ENCODE data around the gene AGBL3. TPM values are rescaled to one million over a fixed set of nuclear protein-coding genes. Genes with fewer than 3 reads are reported as not detected.

Gene AGBL3
- total and polyA plus RNA-seq, 9 of the 15 experiments (the other 6 are each of a cell fraction or from before 2014, with no cell fraction given): 0.54 to 2.9 (median 1.7) TPM

DNA sequence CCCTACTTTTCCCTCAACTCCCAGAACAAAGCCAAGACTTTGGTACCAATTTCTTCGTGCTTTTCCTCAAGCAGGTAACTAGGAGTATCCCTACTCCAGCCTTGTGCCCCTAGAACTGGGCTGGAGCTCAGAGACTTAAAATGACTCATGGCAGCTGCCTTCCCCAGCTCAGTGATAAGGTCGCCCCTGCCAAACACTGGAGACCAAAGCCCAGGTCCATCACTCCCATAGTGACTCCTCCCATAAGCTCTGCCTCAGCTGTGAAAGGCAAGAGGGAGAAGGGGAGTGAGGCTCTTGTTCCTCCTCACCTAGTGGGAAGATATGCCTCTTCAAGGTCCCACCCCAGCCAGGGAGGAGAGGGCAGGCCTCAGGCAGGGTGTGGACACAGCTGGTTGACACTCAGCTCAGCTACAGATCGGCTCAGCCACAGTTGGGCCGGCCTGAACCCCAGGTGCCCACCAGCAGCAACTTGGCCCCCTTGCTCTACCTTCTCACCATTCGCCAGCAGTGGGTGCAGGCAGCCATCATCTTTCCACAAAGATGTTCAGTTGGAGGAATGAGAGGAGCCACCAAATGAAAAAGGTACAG lies 198.0 kb downstream of the AGBL3 start (continued):
- TF ChIP-seq SMARCA4 (IDR thresholded peaks at IDR 0.05) (0 out of 2 replicates have a peak, but pooled peaks have one; percentile 17), ZEB2 (IDR thresholded peaks at IDR 0.05) (no peak)
- TF ChIP-seq, protein P1, sequence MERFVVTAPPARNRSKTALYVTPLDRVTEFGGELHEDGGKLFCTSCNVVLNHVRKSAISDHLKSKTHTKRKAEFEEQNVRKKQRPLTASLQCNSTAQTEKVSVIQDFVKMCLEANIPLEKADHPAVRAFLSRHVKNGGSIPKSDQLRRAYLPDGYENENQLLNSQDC (CRISPR knock-in tag; IDR thresholded peaks at IDR 0.05): no peak

Other genes with a start within 250 kb of the AGBL3 start
- not detected in 2 replicates for gene CALD1, start 206.9 kb upstream of the AGBL3 start, total RNA-seq (2014; rRNA removed)
- gene CALD1, start 206.9 kb upstream of the AGBL3 start, total RNA-seq (2014; rRNA removed; fragmentation: Illumina TruSeq; extraction: Trizol): not detected in 2 replicates
- gene CALD1, start 206.9 kb upstream of the AGBL3 start, total RNA-seq (2015; rRNA removed; fragmentation: Illumina TruSeq; extraction: Trizol): not detected in 2 replicates
- gene CALD1, start 206.9 kb upstream of the AGBL3 start, total RNA-seq (2021): 0.40 and 0.89 TPM in 2 replicates
- gene CALD1, start 206.9 kb upstream of the AGBL3 start, polyA plus RNA-seq (2011; rRNA removed): not detected in 2 replicates
- gene CALD1, start 206.9 kb upstream of the AGBL3 start, polyA plus RNA-seq (2014; fragmentation: Illumina TruSeq; extraction: Trizol): not detected in 2 replicates
- not detected for gene CALD1, start 206.9 kb upstream of the AGBL3 start, polyA plus RNA-seq (2014; fragmentation: Nextera tagmentation; extraction: Ambion mirVana)
- gene CALD1, start 206.9 kb upstream of the AGBL3 start, polyA plus RNA-seq (2014; rRNA removed): not detected in 2 replicates
- gene TMEM140, start 161.6 kb downstream of the AGBL3 start, total RNA-seq (2014; rRNA removed): 0.23 and 0.24 TPM in 2 replicates
- 0.15 and 0.22 TPM in 2 replicates for gene TMEM140, start 161.6 kb downstream of the AGBL3 start, total RNA-seq (2014; rRNA removed; fragmentation: Illumina TruSeq; extraction: Trizol)
- gene TMEM140, start 161.6 kb downstream of the AGBL3 start, total RNA-seq (2015; rRNA removed; fragmentation: Illumina TruSeq; extraction: Trizol): 0.19 and 0.36 TPM in 2 replicates
- 0.29 and 0.33 TPM in 2 replicates for gene TMEM140, start 161.6 kb downstream of the AGBL3 start, total RNA-seq (2021)
- 0.03 TPM in 1 of 2 replicates, not detected in the other for gene TMEM140, start 161.6 kb downstream of the AGBL3 start, polyA plus RNA-seq (2011; rRNA removed)
- gene TMEM140, start 161.6 kb downstream of the AGBL3 start, polyA plus RNA-seq (2014; fragmentation: Illumina TruSeq; extraction: Trizol): 0.15 and 0.19 TPM in 2 replicates
- under 1 TPM; 0.35 to 0.82 TPM for gene TMEM140, start 161.6 kb downstream of the AGBL3 start, polyA plus RNA-seq (2014; fragmentation: Nextera tagmentation; extraction: Ambion mirVana)
- gene TMEM140, start 161.6 kb downstream of the AGBL3 start, polyA plus RNA-seq (2014; rRNA removed): 0.11 TPM in 1 of 2 replicates, not detected in the other
- 108 and 116 TPM in 2 replicates for gene CYREN, start 184.2 kb downstream of the AGBL3 start, total RNA-seq (2014; rRNA removed)
- gene CYREN, start 184.2 kb downstream of the AGBL3 start, total RNA-seq (2014; rRNA removed; fragmentation: Illumina TruSeq; extraction: Trizol): 73.8 and 79.8 TPM in 2 replicates
- gene CYREN, start 184.2 kb downstream of the AGBL3 start, total RNA-seq (2015; rRNA removed; fragmentation: Illumina TruSeq; extraction: Trizol): 94.7 and 97.3 TPM in 2 replicates
- gene CYREN, start 184.2 kb downstream of the AGBL3 start, total RNA-seq (2021): 93.9 and 102 TPM in 2 replicates
- 70.3 and 76.7 TPM in 2 replicates for gene CYREN, start 184.2 kb downstream of the AGBL3 start, polyA plus RNA-seq (2011; rRNA removed)
- gene CYREN, start 184.2 kb downstream of the AGBL3 start, polyA plus RNA-seq (2014; fragmentation: Illumina TruSeq; extraction: Trizol): 88.8 and 93.4 TPM in 2 replicates
- 10 to 100 TPM; 13.9 to 25.5 TPM for gene CYREN, start 184.2 kb downstream of the AGBL3 start, polyA plus RNA-seq (2014; fragmentation: Nextera tagmentation; extraction: Ambion mirVana)
- 87.2 and 91.9 TPM in 2 replicates for gene CYREN, start 184.2 kb downstream of the AGBL3 start, polyA plus RNA-seq (2014; rRNA removed)
- 10.1 and 12.0 TPM in 2 replicates for gene WDR91, start 225.0 kb downstream of the AGBL3 start, total RNA-seq (2014; rRNA removed)
- gene WDR91, start 225.0 kb downstream of the AGBL3 start, total RNA-seq (2014; rRNA removed; fragmentation: Illumina TruSeq; extraction: Trizol): 4.9 and 5.8 TPM in 2 replicates
- 9.2 and 10.7 TPM in 2 replicates for gene WDR91, start 225.0 kb downstream of the AGBL3 start, total RNA-seq (2015; rRNA removed; fragmentation: Illumina TruSeq; extraction: Trizol)
- gene WDR91, start 225.0 kb downstream of the AGBL3 start, total RNA-seq (2021): 12.1 and 18.2 TPM in 2 replicates
- 12.9 and 15.0 TPM in 2 replicates for gene WDR91, start 225.0 kb downstream of the AGBL3 start, polyA plus RNA-seq (2011; rRNA removed)
- gene WDR91, start 225.0 kb downstream of the AGBL3 start, polyA plus RNA-seq (2014; fragmentation: Illumina TruSeq; extraction: Trizol): 7.7 and 9.8 TPM in 2 replicates
- gene WDR91, start 225.0 kb downstream of the AGBL3 start, polyA plus RNA-seq (2014; fragmentation: Nextera tagmentation; extraction: Ambion mirVana): 1 to 10 TPM; 1.9 to 2.1 TPM
- gene WDR91, start 225.0 kb downstream of the AGBL3 start, polyA plus RNA-seq (2014; rRNA removed): 11.9 and 17.4 TPM in 2 replicates
- not detected in 2 replicates for gene STRA8, start 247.3 kb downstream of the AGBL3 start, total RNA-seq (2014; rRNA removed)
- gene STRA8, start 247.3 kb downstream of the AGBL3 start, total RNA-seq (2014; rRNA removed; fragmentation: Illumina TruSeq; extraction: Trizol): not detected in 2 replicates
- gene STRA8, start 247.3 kb downstream of the AGBL3 start, total RNA-seq (2015; rRNA removed; fragmentation: Illumina TruSeq; extraction: Trizol): not detected in 2 replicates
- not detected in 2 replicates for gene STRA8, start 247.3 kb downstream of the AGBL3 start, total RNA-seq (2021)
- gene STRA8, start 247.3 kb downstream of the AGBL3 start, polyA plus RNA-seq (2011; rRNA removed): not detected in 2 replicates
- gene STRA8, start 247.3 kb downstream of the AGBL3 start, polyA plus RNA-seq (2014; fragmentation: Illumina TruSeq; extraction: Trizol): not detected in 2 replicates
- not detected for gene STRA8, start 247.3 kb downstream of the AGBL3 start, polyA plus RNA-seq (2014; fragmentation: Nextera tagmentation; extraction: Ambion mirVana)
- gene STRA8, start 247.3 kb downstream of the AGBL3 start, polyA plus RNA-seq (2014; rRNA removed): not detected in 2 replicates